GM12875 (cell line): ENCODE results near the gene CABCOCO1.

ENCODE experiments used
- H3K4me3 ChIP-seq: one replicate; pipeline ENCODE4 v1.5.1; 2011; ENCODE audit warnings: low read depth, low read length, control low read depth
- TF ChIP-seq, protein P1 (sequence below): IDR thresholded peaks from 2 replicates; pipeline ENCODE4 v1.5.1; 2011; ENCODE audit warnings: low read depth, mild to moderate bottlenecking, control low read depth, inconsistent platforms, low read length, moderate library complexity, borderline replicate concordance; ENCODE audit not compliant: insufficient read depth

Gene CABCOCO1

DNA sequence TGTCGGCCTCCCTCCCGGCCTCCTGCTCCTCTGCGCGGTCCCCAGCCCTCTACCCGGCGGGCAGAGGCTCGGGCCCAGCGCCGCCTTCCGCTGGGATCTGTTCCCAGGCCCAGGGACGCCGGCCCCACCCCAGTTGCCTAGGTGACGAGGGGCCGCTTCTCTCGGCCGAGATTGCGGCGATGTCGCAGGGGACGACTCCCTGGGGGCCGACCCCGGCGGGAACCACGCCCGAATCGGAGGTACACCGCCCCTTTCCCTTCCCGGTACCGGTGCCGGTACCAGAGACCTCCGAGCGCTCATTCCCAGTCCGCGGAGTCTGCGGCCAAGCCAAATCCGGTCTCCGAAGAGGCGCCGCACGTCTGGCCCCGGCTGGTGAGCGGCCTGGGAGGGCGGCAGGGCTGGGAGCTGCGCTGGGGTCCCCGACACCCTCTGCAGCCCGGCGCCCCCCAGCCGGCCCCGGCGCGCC, at the start of gene CABCOCO1:
Gene CABCOCO1, plus strand, starts transcription at position 136 of the 466 bp plus-strand sequence. Its CDS starts 44 bp downstream, at position 180.
- TF ChIP-seq, protein P1, sequence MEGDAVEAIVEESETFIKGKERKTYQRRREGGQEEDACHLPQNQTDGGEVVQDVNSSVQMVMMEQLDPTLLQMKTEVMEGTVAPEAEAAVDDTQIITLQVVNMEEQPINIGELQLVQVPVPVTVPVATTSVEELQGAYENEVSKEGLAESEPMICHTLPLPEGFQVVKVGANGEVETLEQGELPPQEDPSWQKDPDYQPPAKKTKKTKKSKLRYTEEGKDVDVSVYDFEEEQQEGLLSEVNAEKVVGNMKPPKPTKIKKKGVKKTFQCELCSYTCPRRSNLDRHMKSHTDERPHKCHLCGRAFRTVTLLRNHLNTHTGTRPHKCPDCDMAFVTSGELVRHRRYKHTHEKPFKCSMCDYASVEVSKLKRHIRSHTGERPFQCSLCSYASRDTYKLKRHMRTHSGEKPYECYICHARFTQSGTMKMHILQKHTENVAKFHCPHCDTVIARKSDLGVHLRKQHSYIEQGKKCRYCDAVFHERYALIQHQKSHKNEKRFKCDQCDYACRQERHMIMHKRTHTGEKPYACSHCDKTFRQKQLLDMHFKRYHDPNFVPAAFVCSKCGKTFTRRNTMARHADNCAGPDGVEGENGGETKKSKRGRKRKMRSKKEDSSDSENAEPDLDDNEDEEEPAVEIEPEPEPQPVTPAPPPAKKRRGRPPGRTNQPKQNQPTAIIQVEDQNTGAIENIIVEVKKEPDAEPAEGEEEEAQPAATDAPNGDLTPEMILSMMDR, result no peak
- no peak within 1 kb of the TSS for H3K4me3 ChIP-seq

GRCh38 chr10:61613665-61614064, 49.1 kb upstream of the CABCOCO1 start:
- no peak overlapping the region for H3K4me3 ChIP-seq
- TF ChIP-seq, protein P1, result no peak

- TF ChIP-seq, protein P1, result no peak
- no peak overlapping the region for H3K4me3 ChIP-seq
Measured at GRCh38 chr10:61616611-61617010, 46.1 kb upstream of the CABCOCO1 start.

DNA sequence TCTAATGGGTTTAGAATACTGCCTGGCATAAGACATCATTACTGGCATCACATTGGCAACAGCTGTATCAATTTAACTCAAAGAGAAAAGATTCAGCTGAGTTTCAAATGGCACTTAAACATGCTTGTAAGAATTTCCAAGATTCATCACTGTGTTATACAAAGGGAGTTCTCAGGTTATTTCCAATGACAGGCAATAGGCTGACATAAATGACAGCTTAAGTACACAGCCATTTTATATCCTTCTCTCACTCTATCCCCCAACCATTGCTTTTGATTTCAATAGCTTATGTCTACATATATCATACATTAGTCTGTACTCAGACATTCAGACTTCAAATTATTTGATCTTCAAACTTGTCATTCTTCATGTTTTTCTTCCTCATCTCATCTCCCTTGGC, 45.5 kb upstream of the CABCOCO1 start:
- TF ChIP-seq, protein P1, result no peak

DNA sequence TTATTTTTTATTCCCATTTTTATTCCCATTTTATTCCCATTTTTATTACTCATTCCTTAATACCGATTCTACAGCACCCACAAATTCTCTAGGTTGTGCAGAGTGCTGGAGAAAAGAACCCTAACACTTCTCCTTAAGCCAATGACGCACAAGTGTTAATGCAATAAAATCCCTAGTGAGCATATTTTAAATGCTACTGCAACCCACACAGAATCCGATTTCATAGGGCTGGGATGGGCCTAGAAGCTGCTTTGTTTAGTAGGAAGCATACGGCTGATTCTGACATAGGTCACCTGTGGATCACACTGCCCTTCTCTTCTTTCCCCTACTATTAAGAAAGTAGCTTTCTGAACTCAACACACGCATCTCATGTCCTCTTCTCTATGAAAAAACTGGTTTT, 45.1 kb upstream of the CABCOCO1 start:
- TF ChIP-seq, protein P1, result no peak
- no peak overlapping the region for H3K4me3 ChIP-seq

More for the DNA sequence above, 45.5 kb upstream of the CABCOCO1 start:
- H3K4me3 ChIP-seq, result no peak overlapping the region

DNA sequence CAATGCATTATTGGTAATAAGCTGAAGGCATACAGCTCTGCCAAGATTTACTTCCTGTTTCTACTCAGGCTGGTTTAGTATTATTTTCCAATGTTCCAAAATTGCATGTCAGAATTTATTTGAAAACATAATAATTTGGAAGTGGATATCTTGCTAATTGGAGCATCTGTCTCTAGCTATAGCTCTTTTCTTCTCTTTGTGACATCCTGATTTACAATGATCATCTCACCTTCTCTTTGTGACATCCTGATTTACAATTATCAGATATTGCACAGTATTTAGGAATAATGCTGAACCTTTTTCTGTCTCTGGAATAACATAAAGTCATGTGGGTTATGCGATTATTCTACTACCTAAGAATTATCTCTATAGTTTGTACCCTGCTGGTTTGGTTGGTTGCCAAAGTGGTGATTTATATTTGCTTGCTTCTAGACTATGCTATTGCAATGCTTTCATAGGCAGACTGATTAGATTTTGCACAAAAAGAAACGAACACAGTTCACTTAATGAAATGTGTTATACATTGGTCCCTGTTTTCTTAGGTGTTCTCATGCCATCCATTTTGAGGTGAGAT, 44.3 kb upstream of the CABCOCO1 start:
- TF ChIP-seq, protein P1, result no peak
- no peak overlapping the region for H3K4me3 ChIP-seq

- TF ChIP-seq, protein P1, result no peak
- no peak overlapping the region for H3K4me3 ChIP-seq
Measured at GRCh38 chr10:61620506-61620905, 42.2 kb upstream of the CABCOCO1 start.
